Progenitor cell of endocrine pancreas (in vitro differentiated cells): ENCODE data around the gene DBN1. TPM values are rescaled to one million over a fixed set of nuclear protein-coding genes. Genes with fewer than 3 reads are reported as not detected.

Experiments used
- DNase-seq: peaks from one replicate; pipeline ENCODE4 v3.0.0; 2021; ENCODE audit warnings: low spot score; ENCODE audit not compliant: unreplicated experiment
- H3K27ac Mint-ChIP-seq: 2 replicates; pipeline ENCODE4 v1.8.0; 2021; ENCODE audit warnings: mild to moderate bottlenecking, moderate library complexity, mixed read lengths
- H3K27me3 Mint-ChIP-seq: 2 replicates; pipeline ENCODE4 v1.8.0; 2021; ENCODE audit warnings: mixed read lengths
- H3K36me3 Mint-ChIP-seq: 2 replicates; pipeline ENCODE4 v1.8.0; 2022; ENCODE audit warnings: mixed read lengths; ENCODE audit not compliant: insufficient read depth
- H3K4me1 Mint-ChIP-seq: 2 replicates; pipeline ENCODE4 v1.8.0; 2021; ENCODE audit warnings: low read depth, mixed read lengths
- H3K4me3 Mint-ChIP-seq: 2 replicates; pipeline ENCODE4 v1.8.0; 2021; ENCODE audit warnings: low read depth, mild to moderate bottlenecking, moderate library complexity, mixed read lengths
- H3K9me3 Mint-ChIP-seq: 2 replicates; pipeline ENCODE4 v1.8.0; 2021; ENCODE audit warnings: low read depth, mixed read lengths
- CTCF ChIP-seq: fragments of 200-600 bp; sonication (generic); IDR thresholded peaks from one replicate; pipeline ENCODE4 v1.5.0; 2021; ENCODE audit warnings: antibody characterized with exemption, mild to moderate bottlenecking; ENCODE audit not compliant: unreplicated experiment
- total RNA-seq: library from RNA; stranded (reverse); gene quantifications from 2 replicates; pipeline ENCODE4 v1.2.1, GENCODE V29; 2021

DBN1 gene
- total RNA-seq, 1 donor from 2014 or later = 396 TPM

GRCh38 chr5:177475563-177476427, 2.4 kb upstream of the DBN1 start:
- no peak overlapping the region for H3K27ac Mint-ChIP-seq
- TF ChIP-seq CTCF = no peak
- DNase-seq = no peak
- H3K4me1 Mint-ChIP-seq = peaks cover 16% of the 10 kb centered on the region
- H3K36me3 Mint-ChIP-seq = no peaks in the 10 kb centered on the region
- peak overlapping the region; percentile 38 for H3K4me3 Mint-ChIP-seq
- no peaks in the 10 kb centered on the region for H3K9me3 Mint-ChIP-seq
- H3K27me3 Mint-ChIP-seq = peaks cover 5% of the 10 kb centered on the region

GRCh38 chr5:177474846-177475562, 1.6 kb upstream of the DBN1 start:
- H3K9me3 Mint-ChIP-seq = no peaks in the 10 kb centered on the region
- peak overlapping the region; percentile 79 for H3K4me3 Mint-ChIP-seq
- TF ChIP-seq CTCF = no peak
- no peak overlapping the region for H3K27ac Mint-ChIP-seq
- peaks cover 5% of the 10 kb centered on the region for H3K27me3 Mint-ChIP-seq
- peaks cover 3% of the 10 kb centered on the region for H3K36me3 Mint-ChIP-seq
- peaks cover 22% of the 10 kb centered on the region for H3K4me1 Mint-ChIP-seq
- no peak for DNase-seq

DNA sequence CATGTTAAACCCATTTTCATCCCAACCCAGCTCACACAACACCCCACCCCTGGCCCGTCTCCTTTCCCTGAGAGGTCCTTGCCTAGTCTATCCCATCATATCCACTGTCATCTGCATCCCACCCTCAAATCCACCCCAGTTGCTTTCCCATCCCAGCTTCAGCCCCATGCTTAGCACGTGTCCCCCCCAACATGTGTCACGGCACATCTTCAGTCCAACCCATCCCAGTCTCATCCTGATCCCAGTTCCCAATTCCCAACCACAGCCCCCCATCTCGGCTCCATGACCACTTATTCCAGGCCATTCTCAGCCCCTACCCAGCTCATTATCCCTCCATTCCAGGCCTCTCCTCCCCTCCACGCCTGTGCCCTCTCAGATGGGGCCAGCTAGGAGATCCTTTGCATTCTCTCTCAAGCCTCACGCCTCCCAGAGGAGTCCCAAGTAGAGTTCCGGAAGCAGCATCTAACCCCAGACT, 605 bp upstream of the DBN1 start:
- peaks cover 24% of the 10 kb centered on the region for H3K4me1 Mint-ChIP-seq
- no peak for TF ChIP-seq CTCF
- H3K36me3 Mint-ChIP-seq = peaks cover 3% of the 10 kb centered on the region
- no peaks in the 10 kb centered on the region for H3K9me3 Mint-ChIP-seq
- H3K4me3 Mint-ChIP-seq = peak overlapping the region; percentile 79
- no peak for DNase-seq
- H3K27ac Mint-ChIP-seq = peak overlapping the region; percentile 96
- peaks cover 5% of the 10 kb centered on the region for H3K27me3 Mint-ChIP-seq

- H3K27me3 Mint-ChIP-seq = peaks cover 5% of the 10 kb centered on the region
Observed at GRCh38 chr5:177472460-177473442, 683 bp downstream of the DBN1 start.

More at GRCh38 chr5:177472460-177473442, 683 bp downstream of the DBN1 start:
- Mint-ChIP-seq H3K4me1 (peaks cover 26% of the 10 kb centered on the region), H3K27ac (peak overlapping the region; percentile 90), H3K36me3 (peaks cover 9% of the 10 kb centered on the region), H3K4me3 (peak overlapping the region; percentile 82), H3K9me3 (no peaks in the 10 kb centered on the region)
- peak; percentile 69 for DNase-seq
- TF ChIP-seq CTCF = no peak
